Tibial nerve (tissue), 4 donors: ENCODE measurements around the gene DMBX1. TPM values are rescaled to one million over a fixed set of nuclear protein-coding genes. Genes with fewer than 3 reads are reported as not detected.

Source experiments
- DNase-seq, 2 donors: peaks; one replicate each; pipeline ENCODE4 v3.0.0-alpha.2; 2019; ENCODE audit warnings: low spot score in 2 of 2
- H3K27ac ChIP-seq, 4 donors: fragments of 200-600 bp; sonication (generic) in 3 of 4; one replicate each; pipeline ENCODE4 v1.5.1; 2017 to 2019; ENCODE audit warnings: mild to moderate bottlenecking in 1 of 4
- H3K27me3 ChIP-seq, 2 donors: fragments of 200-600 bp; sonication (generic) in 1 of 2; one replicate each; pipeline versions ENCODE4 v1.5.1 to v1.6.0; 2017 to 2019
- H3K36me3 ChIP-seq, 3 donors: fragments of 200-600 bp; sonication (generic); one replicate each; pipeline ENCODE4 v1.5.1; 2018 to 2019
- H3K4me1 ChIP-seq, 4 donors: fragments of 200-600 bp; sonication (generic) in 3 of 4; one replicate each; pipeline ENCODE4 v1.5.1; 2017 to 2019
- H3K4me3 ChIP-seq, 4 donors: fragments of 200-600 bp; sonication (generic) in 3 of 4; one replicate each; pipeline ENCODE4 v1.5.1; 2017 to 2019; ENCODE audit warnings: mild to moderate bottlenecking in 1 of 4, moderate library complexity in 1 of 4
- H3K9me3 ChIP-seq, 4 donors: fragments of 200-600 bp; sonication (generic) in 3 of 4; one replicate each; pipeline ENCODE4 v1.5.1; 2017 to 2019
- CTCF ChIP-seq, 5 experiments: fragments of 200-600 bp in 3 of 5; fragments of 450-650 bp in 2 of 5; sonication (generic) in 3 of 5; IDR thresholded peaks; one replicate each; pipeline ENCODE4 v1.5.1; 2016 to 2019; ENCODE audit warnings: antibody characterized with exemption in 5 of 5, mild to moderate bottlenecking in 3 of 5, moderate library complexity in 2 of 5
- EP300 ChIP-seq, 2 donors: sonication (generic); formaldehyde crosslinking; IDR thresholded peaks; one replicate each; pipeline ENCODE4 v1.6.1; 2017; ENCODE audit warnings: antibody characterized with exemption in 2 of 2, mild to moderate bottlenecking in 1 of 2
- POLR2A ChIP-seq, 2 donors: fragments of 450-650 bp; IDR thresholded peaks; one replicate each; pipeline ENCODE4 v1.6.1; 2017; ENCODE audit warnings: antibody characterized with exemption in 2 of 2, mild to moderate bottlenecking in 2 of 2, moderate library complexity in 2 of 2
- WGBS, 2 donors: methylation state at CpG; one replicate each; pipeline ENCODE4 v1.1.5; 2018; 5-methylcytosine and 5-hydroxymethylcytosine counted together
- total RNA-seq, 4 donors: library from RNA; depleted of rRNA; stranded (reverse); fragments of >200 nt; gene quantifications; one replicate each; pipeline ENCODE4 v1.1.0, GENCODE V29; 2016

DMBX1 gene
- total RNA-seq, 4 donors from 2014 or later, result not detected

GRCh38 chr1:46446646-46447498 is 42.8 kb upstream of the DMBX1 start:
- Histone ChIP-seq H3K4me1 (peaks cover 0 to 26% (median 4%) of the 10 kb centered on the region in 4 donors), H3K9me3 (no peaks in the 10 kb centered on the region), H3K4me3 (no peak overlapping the region), H3K27me3 (peaks cover 0 to 53% of the 10 kb centered on the region in 2 donors), H3K36me3 (no peaks in the 10 kb centered on the region), H3K27ac (no peak overlapping the region)
- DNase-seq, result peak; percentile 66 to 84
- WGBS, 2 donors, result 36 to 38% methylated on average over 15 of the region's 15 CpGs
- TF ChIP-seq CTCF (IDR thresholded peaks at IDR 0.05), result peak; percentile 67 to 80 (median 72)
- TF ChIP-seq POLR2A (IDR thresholded peaks at IDR 0.05), result no peak
- no peak for TF ChIP-seq EP300 (IDR thresholded peaks at IDR 0.05)

- H3K4me3 ChIP-seq, result peak overlapping the region in 1 of 4 donors; percentile 44
- DNase-seq, result no peak
- H3K36me3 ChIP-seq, result no peaks in the 10 kb centered on the region
- peaks cover 0 to 60% of the 10 kb centered on the region in 2 donors for H3K27me3 ChIP-seq
- H3K9me3 ChIP-seq, result no peaks in the 10 kb centered on the region
- H3K4me1 ChIP-seq, result peaks cover 0 to 22% (median 4%) of the 10 kb centered on the region in 4 donors
- H3K27ac ChIP-seq, result no peak overlapping the region
- WGBS, 2 donors, result 46 to 51% methylated on average over 8 to 14 of the region's 14 CpGs
- no peak for TF ChIP-seq EP300 (IDR thresholded peaks at IDR 0.05)
- TF ChIP-seq CTCF (IDR thresholded peaks at IDR 0.05), result no peak
- no peak for TF ChIP-seq POLR2A (IDR thresholded peaks at IDR 0.05)
These were observed 42.0 kb upstream of the DMBX1 start for GRCh38 chr1:46447499-46448108.

- H3K36me3 ChIP-seq, result no peaks in the 10 kb centered on the region
- peaks cover 0 to 17% (median 2%) of the 10 kb centered on the region in 4 donors for H3K4me1 ChIP-seq
- H3K9me3 ChIP-seq, result no peaks in the 10 kb centered on the region
- H3K4me3 ChIP-seq, result peak overlapping the region in 2 of 4 donors; percentile 15 to 44
- WGBS, 2 donors, result 4 to 5% methylated on average over 53 to 71 of the region's 76 CpGs
- no peak for DNase-seq
- TF ChIP-seq CTCF (IDR thresholded peaks at IDR 0.05), result no peak
- TF ChIP-seq POLR2A (IDR thresholded peaks at IDR 0.05), result no peak
- no peak for TF ChIP-seq EP300 (IDR thresholded peaks at IDR 0.05)
- H3K27ac ChIP-seq, result no peak overlapping the region
- H3K27me3 ChIP-seq, result peaks cover 0 to 67% of the 10 kb centered on the region in 2 donors
These were observed 41.3 kb upstream of the DMBX1 start for GRCh38 chr1:46448109-46448911.

GRCh38 chr1:46449223-46450159 is 40.1 kb upstream of the DMBX1 start:
- H3K27me3 ChIP-seq, result peaks cover 0 to 79% of the 10 kb centered on the region in 2 donors
- TF ChIP-seq CTCF (IDR thresholded peaks at IDR 0.05) (no peak), EP300 (IDR thresholded peaks at IDR 0.05) (no peak), POLR2A (IDR thresholded peaks at IDR 0.05) (no peak)

More at GRCh38 chr1:46449223-46450159, 40.1 kb upstream of the DMBX1 start:
- WGBS, 2 donors, result 73 to 79% methylated on average over 6 of the region's 6 CpGs
- Histone ChIP-seq H3K4me3 (no peak overlapping the region), H3K4me1 (peaks cover 0 to 17% (median 2%) of the 10 kb centered on the region in 4 donors), H3K9me3 (no peaks in the 10 kb centered on the region), H3K36me3 (no peaks in the 10 kb centered on the region), H3K27ac (no peak overlapping the region)
- DNase-seq, result no peak
